ENCODE measurements around the gene BRINP2. TPM values are rescaled to one million over a fixed set of nuclear protein-coding genes. Genes with fewer than 3 reads are reported as not detected.
A peak's percentile ranks its signal among the peaks of the same experiment; 100 is the strongest.

The BRINP2 gene
- total RNA-seq, 6 experiments from 2014 or later = 0.09 to 0.57 (median 0.36) TPM

- Histone ChIP-seq H3K36me3 (no peaks in the 10 kb centered on the region), H3K27ac (no peak overlapping the region), H3K9me3 (no peaks in the 10 kb centered on the region), H3K27me3 (no peaks in the 10 kb centered on the region), H3K4me3 (no peak overlapping the region), H3K4me1 (no peaks in the 10 kb centered on the region)
- no peak for TF ChIP-seq CTCF (IDR thresholded peaks at IDR 0.05)
- no peak for TF ChIP-seq POLR2A (IDR thresholded peaks at IDR 0.05)
- 26% methylated on average over 2 of the region's 2 CpGs for WGBS (ENCODE audit: insufficient coverage, low coverage, low lambda C conversion rate, missing lambda C conversion rate)
- intact Hi-C loops (cut with DNase I) = no loop called here
- no peak for DNase-seq
- peak in 1 of 4 donors; percentile 32 for ATAC-seq
Measured at GRCh38 chr1:177329871-177330270, 159.1 kb downstream of the BRINP2 start.

Other genes with a start within 250 kb of the BRINP2 start
- gene ASTN1, start 6.2 kb upstream of the BRINP2 start, total RNA-seq = under 1 TPM; 0.06 to 0.78 (median 0.18) TPM

All from right lobe of liver (tissue), 6 donors.